Esophagus muscularis mucosa (tissue), 4 donors: ENCODE data around the gene RPL4.
"Not testable (repeated sequence)": the region's sequence is repeated elsewhere in the genome, so short reads cannot be mapped to it uniquely, and the experiment has no call there.

ENCODE experiments used
- CTCF ChIP-seq, 3 experiments: fragments of 200-600 bp in 2 of 3; fragments of 450-650 bp in 1 of 3; sonication (generic) in 2 of 3; IDR thresholded peaks; one replicate each; pipeline ENCODE4 v1.5.1; 2017 to 2019; ENCODE audit warnings: antibody characterized with exemption in 3 of 3, mild to moderate bottlenecking in 2 of 3, moderate library complexity in 1 of 3
- EP300 ChIP-seq: sonication (generic); formaldehyde crosslinking; IDR thresholded peaks from one replicate; pipeline ENCODE4 v1.6.1; 2017; ENCODE audit warnings: antibody characterized with exemption
- POLR2A ChIP-seq: fragments of 450-650 bp; IDR thresholded peaks from one replicate; pipeline ENCODE4 v1.6.1; 2017; ENCODE audit warnings: antibody characterized with exemption, moderate library complexity, mild to moderate bottlenecking, low read depth
- POLR2AphosphoS5 ChIP-seq, 2 donors: sonication (generic); formaldehyde crosslinking; IDR thresholded peaks; one replicate each; pipeline ENCODE4 v1.6.1; 2017; ENCODE audit warnings: antibody characterized with exemption in 2 of 2

- TF ChIP-seq CTCF (IDR thresholded peaks at IDR 0.05); POLR2A; EP300; POLR2AphosphoS5 (IDR thresholded peaks at IDR 0.05): not testable (repeated sequence)
Observed at GRCh38 chr15:66503041-66503648, 1.5 kb downstream of the RPL4 start.
